Gastrocnemius medialis (tissue), 4 donors: ENCODE measurements around the gene CNGA2. TPM values are rescaled to one million over a fixed set of nuclear protein-coding genes. Genes with fewer than 3 reads are reported as not detected.

Source experiments
- ATAC-seq, 2 donors: fragments of 150-250 bp; one replicate each; pipeline ENCODE4 v1.9.1; 2016
- DNase-seq, 2 donors: peaks; one replicate each; pipeline ENCODE4 v3.0.0-alpha.2; 2019
- H3K27ac ChIP-seq, 4 donors: fragments of 200-600 bp; sonication (generic); 1 replicate in 1 of 4; 2 replicates in 3 of 4; pipeline ENCODE4 v1.5.1; 2016 to 2018; ENCODE audit warnings: mild to moderate bottlenecking in 2 of 4, moderate library complexity in 1 of 4
- H3K27me3 ChIP-seq, 3 donors: fragments of 200-600 bp; sonication (generic) in 2 of 3; 1 replicate in 1 of 3; 2 replicates in 2 of 3; pipeline versions ENCODE4 v1.5.1 to v1.6.0; 2016 to 2019; ENCODE audit warnings: mild to moderate bottlenecking in 1 of 3, moderate library complexity in 1 of 3
- H3K36me3 ChIP-seq, 2 donors: fragments of 200-600 bp; sonication (generic) in 1 of 2; one replicate each; pipeline ENCODE4 v1.5.1; 2017 to 2018
- H3K4me1 ChIP-seq, 2 donors: fragments of 200-600 bp; sonication (generic) in 1 of 2; one replicate each; pipeline ENCODE4 v1.5.1; 2016 to 2017; ENCODE audit warnings: mild to moderate bottlenecking in 2 of 2
- H3K4me3 ChIP-seq, 4 donors: fragments of 200-600 bp; sonication (generic) in 3 of 4; 1 replicate in 1 of 4; 2 replicates in 3 of 4; pipeline ENCODE4 v1.5.1; 2016 to 2019; ENCODE audit warnings: mild to moderate bottlenecking in 2 of 4
- H3K9me3 ChIP-seq, 3 donors: fragments of 200-600 bp; sonication (generic) in 2 of 3; 1 replicate in 1 of 3; 2 replicates in 2 of 3; pipeline ENCODE4 v1.5.1; 2016 to 2019
- CTCF ChIP-seq, 5 experiments: fragments of 450-650 bp in 3 of 5; fragments of 200-600 bp in 2 of 5; sonication (generic) in 2 of 5; IDR thresholded peaks in 4 of 5; conservative IDR thresholded peaks in 1 of 5; 1 replicate in 4 of 5; 2 replicates in 1 of 5; pipeline ENCODE4 v1.5.1; 2016 to 2019; ENCODE audit warnings: antibody characterized with exemption in 5 of 5, mild to moderate bottlenecking in 3 of 5, moderate library complexity in 3 of 5
- POLR2A ChIP-seq, 2 donors: fragments of 450-650 bp; IDR thresholded peaks; one replicate each; pipeline ENCODE4 v1.6.1; 2017; ENCODE audit warnings: antibody characterized with exemption in 2 of 2, mild to moderate bottlenecking in 2 of 2, moderate library complexity in 2 of 2
- in situ Hi-C, 4 donors: fragments of 200-750 bp; cut with MboI; loops; one replicate each; pipeline versions ENCODE4 v1.15.0 to v1.8.0; 2017; ENCODE audit warnings: low sequenced_read_pairs in 4 of 4
- intact Hi-C: fragments of 100-400 bp; cut with DNase I; formaldehyde crosslinking; loops from one replicate; pipeline ENCODE4 v1.15.1; 2023; ENCODE audit warnings: low total_unique reads
- total RNA-seq, 4 donors: library from RNA; depleted of rRNA; stranded (reverse); fragments of >200 nt; gene quantifications; one replicate each; pipeline versions ENCODE4 v1.1.0 to v1.2.3, GENCODE V29; 2016

CNGA2 gene
- total RNA-seq, 4 donors from 2014 or later = not detected

- Histone ChIP-seq H3K36me3 (no peaks in the 10 kb centered on the region), H3K4me3 (no peak overlapping the region), H3K27me3 (no peaks in the 10 kb centered on the region), H3K4me1 (no peaks in the 10 kb centered on the region), H3K9me3 (no peaks in the 10 kb centered on the region), H3K27ac (no peak overlapping the region)
- ATAC-seq (no peak), DNase-seq (no peak)
- in situ Hi-C loops = no loop called here
- TF ChIP-seq CTCF (IDR thresholded peaks at IDR 0.05 in 4 of 5, conservative IDR thresholded peaks at IDR 0.05 in 1 of 5) (no peak), POLR2A (IDR thresholded peaks at IDR 0.05) (no peak)
- intact Hi-C loops = no loop called here
These were observed 42.4 kb downstream of the CNGA2 start for GRCh38 chrX:151776936-151777335.

- in situ Hi-C loops = no loop called here
- ATAC-seq = no peak
- TF ChIP-seq CTCF (IDR thresholded peaks at IDR 0.05 in 4 of 5, conservative IDR thresholded peaks at IDR 0.05 in 1 of 5) (no peak), POLR2A (IDR thresholded peaks at IDR 0.05) (no peak)
These were observed 44.7 kb downstream of the CNGA2 start for GRCh38 chrX:151779258-151779657.

GRCh38 chrX:151780621-151781020, 46.1 kb downstream of the CNGA2 start:
- Histone ChIP-seq H3K4me1 (no peaks in the 10 kb centered on the region), H3K27me3 (no peaks in the 10 kb centered on the region), H3K36me3 (no peaks in the 10 kb centered on the region), H3K27ac (no peak overlapping the region), H3K4me3 (no peak overlapping the region), H3K9me3 (no peaks in the 10 kb centered on the region)
- intact Hi-C loops = no loop called here
- no peak for TF ChIP-seq POLR2A (IDR thresholded peaks at IDR 0.05)
- no peak for TF ChIP-seq CTCF (IDR thresholded peaks at IDR 0.05 in 4 of 5, conservative IDR thresholded peaks at IDR 0.05 in 1 of 5)
- DNase-seq (no peak), ATAC-seq (no peak)
- in situ Hi-C loops = no loop called here

More at GRCh38 chrX:151779258-151779657, 44.7 kb downstream of the CNGA2 start:
- H3K27me3 ChIP-seq = no peaks in the 10 kb centered on the region
- no peaks in the 10 kb centered on the region for H3K36me3 ChIP-seq
- no peak overlapping the region for H3K4me3 ChIP-seq
- no peak for DNase-seq
- no peak overlapping the region for H3K27ac ChIP-seq
- H3K4me1 ChIP-seq = no peaks in the 10 kb centered on the region
- H3K9me3 ChIP-seq = no peaks in the 10 kb centered on the region
- intact Hi-C loops = no loop called here

- TF ChIP-seq CTCF (IDR thresholded peaks at IDR 0.05 in 4 of 5, conservative IDR thresholded peaks at IDR 0.05 in 1 of 5) = no peak
- TF ChIP-seq POLR2A (IDR thresholded peaks at IDR 0.05) = no peak
- DNase-seq = peak; percentile 10 to 31
- Histone ChIP-seq H3K27ac (no peak overlapping the region), H3K9me3 (no peaks in the 10 kb centered on the region), H3K4me3 (no peak overlapping the region), H3K36me3 (no peaks in the 10 kb centered on the region), H3K27me3 (no peaks in the 10 kb centered on the region), H3K4me1 (no peaks in the 10 kb centered on the region)
- intact Hi-C loops (no loop called here), in situ Hi-C loops (no loop called here)
- peak; percentile 51 to 54 for ATAC-seq
These were observed 54.7 kb downstream of the CNGA2 start for GRCh38 chrX:151789179-151789800.
